Measurements from ENCODE around the gene MTA3. TPM values are rescaled to one million over a fixed set of nuclear protein-coding genes. Genes with fewer than 3 reads are reported as not detected.

The MTA3 gene
- total and polyA plus RNA-seq, 2 donors (not counting 3 experiments of a cell fraction or from before 2014, with no cell fraction given): 36.3 to 53.3 TPM

DNA sequence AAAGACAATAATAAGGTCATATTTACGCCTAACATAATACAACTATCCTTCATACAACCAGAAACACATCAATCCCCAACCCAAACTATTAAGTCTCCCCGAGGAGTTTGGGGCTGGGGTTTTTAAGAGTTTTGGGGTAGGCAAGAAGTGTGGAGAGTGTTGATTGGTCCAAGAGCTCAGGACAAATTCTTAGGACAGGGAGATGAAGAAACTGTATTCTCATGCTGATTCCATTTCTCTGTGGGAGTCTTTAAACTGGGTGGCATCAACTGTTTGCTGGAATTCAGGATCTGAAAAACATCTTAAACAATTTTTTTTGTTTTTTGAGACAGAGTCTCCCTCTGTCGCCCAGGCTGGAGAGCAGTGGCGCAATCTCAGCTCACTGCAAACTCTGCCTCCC is 25.6 kb upstream of the MTA3 start:
- no peak overlapping the region for H3K4me3 ChIP-seq (replicated peaks in 1 of 3; ENCODE audit: insufficient read depth in 1 of 3, low read depth in 1 of 3, low read length in 3 of 3)
- DNase-seq (ENCODE audit: low read depth, low spot score) (no peak), FAIRE-seq (no peak)
- H3K27ac ChIP-seq (ENCODE audit: insufficient read depth, low read depth, low read length): no peak overlapping the region
- no peaks in the 10 kb centered on the region for H3K36me3 ChIP-seq (ENCODE audit: control insufficient read depth in 2 of 2, extremely low read depth in 1 of 2, insufficient read depth in 2 of 2, low read length in 2 of 2)
- intact Hi-C loops (cut with micrococcal nuclease): no loop called here
- no peak overlapping the region for H3K4me2 ChIP-seq (ENCODE audit: insufficient read depth, low read length)
- ChIA-PET CTCF (interaction anchor here (0.5 to 0.7 kb wide), 2 partner anchors 12 to 1034 kb away, joined by 3 read pairs; no protein-coding TSS in a partner anchor), POLR2A (no interaction called here)
- no peaks in the 10 kb centered on the region for H3K27me3 ChIP-seq (ENCODE audit: control insufficient read depth in 2 of 2, insufficient read depth in 2 of 2, low read length in 2 of 2)
- no peaks in the 10 kb centered on the region for H4K20me1 ChIP-seq (replicated peaks; ENCODE audit: control insufficient read depth, extremely low read depth, insufficient read depth, low read length)
- BruUV-seq (replicated peaks): no TSS peak
- H3K79me2 ChIP-seq (ENCODE audit: control insufficient read depth, insufficient read depth, low read length): no peaks in the 10 kb centered on the region
- no peak overlapping the region for H2AFZ ChIP-seq (ENCODE audit: low read depth, low read length)
- TF ChIP-seq POLR2AphosphoS5 (IDR thresholded peaks at IDR 0.05; ENCODE audit: insufficient read depth, low read depth, low read length) (no peak), MYC (IDR thresholded peaks at IDR 0.05; ENCODE audit: low read depth, low read length) (no peak), POLR2A (IDR thresholded peaks at IDR 0.05; ENCODE audit: low read depth, low read length) (no peak), EZH2 (IDR thresholded peaks at IDR 0.05; ENCODE audit: borderline replicate concordance, low read depth, low read length, severe bottlenecking) (no peak), GATA2 (IDR thresholded peaks at IDR 0.05; ENCODE audit: insufficient read depth, insufficient read length, low read depth, low read length) (no peak), JUN (IDR thresholded peaks at IDR 0.05; ENCODE audit: borderline replicate concordance, insufficient read depth, insufficient read length, low read depth) (no peak), FOS (IDR thresholded peaks at IDR 0.05; ENCODE audit: borderline replicate concordance, insufficient read depth, low read length) (no peak), MAX (IDR thresholded peaks at IDR 0.05; ENCODE audit: insufficient read depth, insufficient read length) (no peak)
- TF ChIP-seq, protein P1, sequence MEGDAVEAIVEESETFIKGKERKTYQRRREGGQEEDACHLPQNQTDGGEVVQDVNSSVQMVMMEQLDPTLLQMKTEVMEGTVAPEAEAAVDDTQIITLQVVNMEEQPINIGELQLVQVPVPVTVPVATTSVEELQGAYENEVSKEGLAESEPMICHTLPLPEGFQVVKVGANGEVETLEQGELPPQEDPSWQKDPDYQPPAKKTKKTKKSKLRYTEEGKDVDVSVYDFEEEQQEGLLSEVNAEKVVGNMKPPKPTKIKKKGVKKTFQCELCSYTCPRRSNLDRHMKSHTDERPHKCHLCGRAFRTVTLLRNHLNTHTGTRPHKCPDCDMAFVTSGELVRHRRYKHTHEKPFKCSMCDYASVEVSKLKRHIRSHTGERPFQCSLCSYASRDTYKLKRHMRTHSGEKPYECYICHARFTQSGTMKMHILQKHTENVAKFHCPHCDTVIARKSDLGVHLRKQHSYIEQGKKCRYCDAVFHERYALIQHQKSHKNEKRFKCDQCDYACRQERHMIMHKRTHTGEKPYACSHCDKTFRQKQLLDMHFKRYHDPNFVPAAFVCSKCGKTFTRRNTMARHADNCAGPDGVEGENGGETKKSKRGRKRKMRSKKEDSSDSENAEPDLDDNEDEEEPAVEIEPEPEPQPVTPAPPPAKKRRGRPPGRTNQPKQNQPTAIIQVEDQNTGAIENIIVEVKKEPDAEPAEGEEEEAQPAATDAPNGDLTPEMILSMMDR (IDR thresholded peaks at IDR 0.05; ENCODE audit: extremely low read depth in 1 of 2, insufficient read depth in 1 of 2, low read depth in 1 of 2, low read length in 2 of 2): no peak
- no peaks in the 10 kb centered on the region for H3K9me1 ChIP-seq (replicated peaks; ENCODE audit: control insufficient read depth, extremely low read depth, insufficient read depth, low read length)
- dilution Hi-C loops (cut with MboI; ENCODE audit: extremely low pct_ligation_motif_present, low sequenced_read_pairs): no loop called here
- H3K4me1 ChIP-seq (ENCODE audit: control insufficient read depth, extremely low read depth, insufficient read depth, low read length): peaks cover 4% of the 10 kb centered on the region
- no peak overlapping the region for H3K9ac ChIP-seq (replicated peaks; ENCODE audit: extremely low read depth, insufficient read depth, low read length)
- H3K9me3 ChIP-seq (replicated peaks; ENCODE audit: control insufficient read depth, insufficient read depth, low read length): no peaks in the 10 kb centered on the region

Measured in endothelial cell of umbilical vein (primary cell).